Measurements from ENCODE around the gene TNS3. TPM values are rescaled to one million over a fixed set of nuclear protein-coding genes. Genes with fewer than 3 reads are reported as not detected.

TNS3 gene
- total RNA-seq, 1 donor from 2014 or later = 41.2 TPM

DNA sequence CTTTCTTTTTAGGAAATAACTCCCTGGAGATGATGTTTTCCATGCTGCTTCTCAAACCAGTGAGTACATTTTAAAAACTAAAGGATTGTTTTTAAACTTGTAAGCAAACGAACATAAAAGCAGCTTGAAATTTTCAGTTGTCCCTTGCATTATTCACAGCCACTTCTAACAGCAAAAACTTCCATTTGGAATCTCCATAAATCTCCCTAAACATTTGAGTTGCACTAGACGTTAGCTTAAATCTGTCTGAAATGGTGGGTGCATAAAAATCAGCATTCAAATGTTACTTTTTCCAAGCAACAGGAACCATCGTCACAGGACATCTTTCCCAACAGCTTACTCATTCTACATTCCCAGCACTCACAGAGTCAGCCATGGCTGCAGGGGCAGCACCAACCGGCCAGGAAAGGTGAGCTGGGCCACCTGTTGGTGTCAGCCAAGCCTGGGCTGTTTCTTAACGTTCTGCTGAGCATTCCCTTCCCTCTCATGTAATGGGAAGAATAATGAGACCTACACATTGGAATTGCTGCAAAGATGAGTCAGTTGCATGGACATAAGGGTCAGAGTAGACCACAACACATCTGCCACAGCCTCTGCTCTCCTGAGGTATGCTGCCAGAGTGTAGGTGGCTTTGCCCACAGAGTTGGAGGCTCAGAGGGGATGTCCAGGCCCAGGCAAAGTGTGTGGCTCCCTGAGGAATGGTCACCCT lies 163.2 kb downstream of the TNS3 start:
- no peaks in the 10 kb centered on the region for H3K27me3 ChIP-seq (ENCODE audit: control insufficient read depth, insufficient read depth, low read length)
- no peak overlapping the region for H3K4me3 ChIP-seq (ENCODE audit: low read depth, low read length)
- TF ChIP-seq, protein P1, sequence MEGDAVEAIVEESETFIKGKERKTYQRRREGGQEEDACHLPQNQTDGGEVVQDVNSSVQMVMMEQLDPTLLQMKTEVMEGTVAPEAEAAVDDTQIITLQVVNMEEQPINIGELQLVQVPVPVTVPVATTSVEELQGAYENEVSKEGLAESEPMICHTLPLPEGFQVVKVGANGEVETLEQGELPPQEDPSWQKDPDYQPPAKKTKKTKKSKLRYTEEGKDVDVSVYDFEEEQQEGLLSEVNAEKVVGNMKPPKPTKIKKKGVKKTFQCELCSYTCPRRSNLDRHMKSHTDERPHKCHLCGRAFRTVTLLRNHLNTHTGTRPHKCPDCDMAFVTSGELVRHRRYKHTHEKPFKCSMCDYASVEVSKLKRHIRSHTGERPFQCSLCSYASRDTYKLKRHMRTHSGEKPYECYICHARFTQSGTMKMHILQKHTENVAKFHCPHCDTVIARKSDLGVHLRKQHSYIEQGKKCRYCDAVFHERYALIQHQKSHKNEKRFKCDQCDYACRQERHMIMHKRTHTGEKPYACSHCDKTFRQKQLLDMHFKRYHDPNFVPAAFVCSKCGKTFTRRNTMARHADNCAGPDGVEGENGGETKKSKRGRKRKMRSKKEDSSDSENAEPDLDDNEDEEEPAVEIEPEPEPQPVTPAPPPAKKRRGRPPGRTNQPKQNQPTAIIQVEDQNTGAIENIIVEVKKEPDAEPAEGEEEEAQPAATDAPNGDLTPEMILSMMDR (IDR thresholded peaks at IDR 0.05; ENCODE audit: insufficient read depth, low read length, poor library complexity, severe bottlenecking) = no peak
- no peaks in the 10 kb centered on the region for H3K36me3 ChIP-seq (ENCODE audit: control insufficient read depth, insufficient read depth, low read length)
- peak; percentile 72 for DNase-seq (ENCODE audit: low read depth)

DNA sequence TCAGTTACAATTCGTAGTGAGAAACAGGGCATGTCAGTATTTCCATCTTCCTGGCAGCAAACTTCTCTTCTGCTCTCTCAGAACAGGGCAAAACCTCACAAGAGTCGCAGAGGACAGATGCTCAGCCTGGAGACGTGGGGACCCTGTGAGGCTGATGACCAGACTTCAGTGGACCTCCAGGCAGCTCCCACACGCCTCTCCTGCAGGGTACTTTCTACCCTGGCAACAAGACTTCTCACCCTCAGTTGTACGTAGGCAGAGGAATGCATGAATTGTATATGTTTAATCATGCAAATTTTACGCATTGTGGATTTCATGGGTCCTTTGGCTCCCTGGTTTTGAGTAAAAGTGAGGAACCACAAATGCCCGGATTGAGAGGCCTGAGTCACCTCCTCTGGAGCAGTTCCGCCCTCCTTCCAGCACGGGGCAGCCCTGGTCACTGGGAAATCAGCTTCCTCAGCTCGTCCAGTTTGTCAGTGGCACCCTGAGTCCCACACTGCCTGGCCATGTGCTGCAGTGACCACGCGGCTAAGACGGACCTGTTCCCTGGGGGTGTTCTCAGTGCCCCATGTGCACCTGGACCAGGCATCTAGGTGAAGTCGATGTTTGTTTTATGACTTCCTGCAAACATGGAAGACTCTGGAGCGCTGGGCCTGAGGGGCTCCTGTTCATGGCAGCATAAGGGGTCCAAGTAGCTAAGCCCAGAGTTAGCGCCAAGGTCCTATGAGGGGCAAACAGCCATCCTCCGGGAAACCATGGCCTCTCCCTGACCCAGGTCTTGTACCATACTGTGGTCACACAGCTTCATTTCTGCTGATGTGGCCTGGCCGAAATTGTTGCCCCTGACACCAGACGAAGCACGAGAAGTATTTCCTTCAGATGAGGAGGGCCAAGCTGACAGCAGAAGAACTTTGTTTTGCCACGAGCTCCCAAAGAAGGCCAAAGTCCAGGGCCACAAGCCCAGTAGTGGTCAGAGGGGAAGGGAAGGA lies 165.1 kb downstream of the TNS3 start:
- no peak overlapping the region for H3K4me3 ChIP-seq (ENCODE audit: low read depth, low read length)

DNA sequence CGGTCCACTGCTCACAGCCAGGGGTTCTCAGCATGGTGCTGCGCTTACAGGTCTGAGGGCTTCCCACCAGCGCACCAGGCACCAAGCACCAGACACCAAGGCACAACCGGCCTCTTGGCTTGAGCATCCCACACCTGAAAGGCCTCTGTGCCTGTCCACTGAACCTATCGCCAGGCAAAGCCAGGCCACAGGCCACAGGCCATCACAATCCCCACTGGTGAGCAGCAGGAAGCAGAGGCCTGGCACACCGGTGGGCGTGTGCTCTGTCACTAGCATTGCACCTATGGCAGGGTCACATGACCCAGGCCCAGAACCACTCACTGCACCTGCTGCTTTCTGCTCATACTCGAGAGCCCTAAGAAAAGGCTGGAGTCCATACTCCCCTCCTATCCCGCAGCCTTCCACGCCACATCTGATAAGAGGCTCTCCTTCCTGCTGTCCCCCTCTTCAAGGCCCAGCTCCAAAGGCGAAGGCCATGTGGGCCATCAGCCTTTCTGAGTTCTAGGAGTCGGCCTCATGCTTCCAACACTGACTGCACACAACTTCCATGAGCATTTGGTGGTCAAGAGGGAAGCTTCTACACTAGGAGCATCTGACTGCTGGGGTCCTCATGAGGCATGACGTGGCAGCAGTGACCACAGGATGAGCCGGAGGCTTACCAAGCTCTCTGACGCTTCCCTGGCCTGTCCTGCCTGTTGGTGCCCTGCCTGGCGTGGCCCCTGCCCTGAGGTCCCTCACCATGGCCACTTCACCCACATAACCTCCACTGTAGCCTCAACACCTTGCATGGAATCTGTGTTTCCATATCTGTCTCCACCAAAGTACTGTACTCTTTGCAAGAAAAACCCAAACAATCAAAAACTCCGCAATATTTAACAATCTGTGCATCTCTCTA lies 166.3 kb downstream of the TNS3 start:
- H3K36me3 ChIP-seq (ENCODE audit: control insufficient read depth, insufficient read depth, low read length) = no peaks in the 10 kb centered on the region
- no peak overlapping the region for H3K4me3 ChIP-seq (ENCODE audit: low read depth, low read length)
- TF ChIP-seq, protein P1 (IDR thresholded peaks at IDR 0.05; ENCODE audit: insufficient read depth, low read length, poor library complexity, severe bottlenecking) = no peak
- DNase-seq (ENCODE audit: low read depth) = no peak
- no peaks in the 10 kb centered on the region for H3K27me3 ChIP-seq (ENCODE audit: control insufficient read depth, insufficient read depth, low read length)

More for the DNA sequence above, 165.1 kb downstream of the TNS3 start:
- no peaks in the 10 kb centered on the region for H3K27me3 ChIP-seq (ENCODE audit: control insufficient read depth, insufficient read depth, low read length)
- TF ChIP-seq, protein P1 (IDR thresholded peaks at IDR 0.05; ENCODE audit: insufficient read depth, low read length, poor library complexity, severe bottlenecking) = no peak
- no peaks in the 10 kb centered on the region for H3K36me3 ChIP-seq (ENCODE audit: control insufficient read depth, insufficient read depth, low read length)
- DNase-seq (ENCODE audit: low read depth) = no peak

DNA sequence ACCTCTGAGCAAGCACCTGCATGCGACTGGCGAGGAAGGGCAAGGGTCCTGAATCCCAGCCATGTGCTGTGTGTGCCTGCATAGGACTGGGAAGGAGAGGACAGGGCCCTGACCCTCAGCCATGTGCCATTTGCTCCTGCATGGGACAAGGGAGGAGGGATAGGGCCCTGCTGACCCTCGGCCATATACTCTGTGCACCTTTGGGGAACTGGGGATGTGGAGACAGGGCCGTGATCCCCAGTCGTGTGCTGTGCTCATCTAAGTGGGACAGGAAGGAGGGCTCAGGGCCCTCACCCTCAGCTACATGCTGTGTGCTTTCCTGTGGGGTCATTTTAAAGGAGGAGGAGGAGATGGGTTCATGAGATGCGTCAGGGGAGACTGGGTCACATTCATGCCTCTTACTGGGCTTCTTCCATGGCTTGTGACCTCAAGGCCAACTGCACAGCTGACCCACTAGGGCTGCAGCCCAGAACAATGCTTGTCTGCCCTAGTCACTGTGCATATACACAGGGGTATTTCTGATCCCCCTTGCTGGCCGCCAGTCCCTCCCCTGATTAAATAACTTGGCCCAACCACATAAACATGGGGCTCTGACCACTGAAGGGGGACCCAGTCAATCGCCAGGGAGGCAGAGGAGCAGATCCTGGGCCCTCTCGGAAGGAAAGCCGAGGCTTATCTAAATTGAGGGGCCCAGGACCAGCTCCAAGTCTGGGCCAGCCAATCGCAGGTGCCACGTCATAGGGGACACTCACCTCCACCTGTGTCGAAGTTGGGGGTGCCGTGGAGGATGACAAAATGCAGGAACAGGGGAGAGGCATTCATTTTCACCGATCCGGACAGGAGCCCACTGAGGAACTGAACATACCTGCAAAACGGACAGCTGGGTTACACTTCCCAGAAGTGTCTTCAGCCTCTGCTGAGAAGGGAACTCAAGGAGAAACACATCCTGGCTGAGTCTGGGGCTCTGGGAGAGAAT lies 167.3 kb downstream of the TNS3 start:
- H3K27me3 ChIP-seq (ENCODE audit: control insufficient read depth, insufficient read depth, low read length) = no peaks in the 10 kb centered on the region

More for the DNA sequence above, 167.3 kb downstream of the TNS3 start:
- no peak for DNase-seq (ENCODE audit: low read depth)
- Histone ChIP-seq H3K36me3 (ENCODE audit: control insufficient read depth, insufficient read depth, low read length) (no peaks in the 10 kb centered on the region), H3K4me3 (ENCODE audit: low read depth, low read length) (no peak overlapping the region)
- TF ChIP-seq, protein P1 (IDR thresholded peaks at IDR 0.05; ENCODE audit: insufficient read depth, low read length, poor library complexity, severe bottlenecking) = no peak
